K562 (cell line): ENCODE results near the gene BHLHE23. TPM values are rescaled to one million over a fixed set of nuclear protein-coding genes. Genes with fewer than 3 reads are reported as not detected.

Source experiments
- ATAC-seq: fragments of 200-7000 bp; cut with Tn5 transposase; 3 replicates; pipeline ENCODE4 v1.9.1; 2020; ENCODE audit warnings: moderate library complexity
- BruUV-seq: library from RNA; stranded (reverse); fragments of 400-500 nt; replicated peaks from 2 replicates; lab custom pipeline; 2021; lab: Mats Ljungman, UMichigan
- CTCF ChIA-PET: fragments of 300-600 bp; formaldehyde crosslinking; extraction: SDS; loops from one replicate; lab custom pipeline; 2021; ENCODE audit warnings: low intra/inter-chr PET ratio; lab: Yijun Ruan, JAX
- POLR2A ChIA-PET: fragments of 300-600, 350-650 bp; sonication (Branson Sonifier 250); formaldehyde crosslinking; extraction: SDS; loops from one replicate; lab custom pipeline; 2021; ENCODE audit warnings: antibody characterized with exemption, inconsistent platforms; lab: Yijun Ruan, JAX
- DNase-seq, 4 experiments: peaks; one replicate each; pipeline versions ENCODE4 v3.0.0 to v3.0.0-alpha.2; 2011 to 2018; ENCODE audit warnings: low spot score in 3 of 4, mixed read lengths in 3 of 4; ENCODE audit errors: extremely low read depth in 1 of 4
- FAIRE-seq: peaks from 2 replicates; lab custom pipeline; 2011; peaks lifted over from hg19 to GRCh38; lab: Jason Lieb, UNC
- H2AFZ ChIP-seq: 2 replicates; pipeline ENCODE4 v1.6.0; 2011; ENCODE audit warnings: low read depth, low read length, control low read depth, inconsistent platforms
- H3K27ac ChIP-seq: fragments of 200-600 bp; 3 replicates; pipeline ENCODE4 v1.8.0; 2011; ENCODE audit warnings: low read depth, mild to moderate bottlenecking, control low read depth, inconsistent platforms, low read length, moderate library complexity, mixed read lengths; ENCODE audit errors: extremely low read depth
- H3K27me3 ChIP-seq, 2 experiments: fragments of 300-600 bp in 1 of 2; 2 replicates in 1 of 2; 3 replicates in 1 of 2; pipeline versions ENCODE4 v1.6.0 to v1.8.0; 2011; ENCODE audit warnings: inconsistent platforms in 2 of 2, low read length in 2 of 2, mild to moderate bottlenecking in 1 of 2, mixed read lengths in 1 of 2, moderate library complexity in 1 of 2; ENCODE audit not compliant: control insufficient read depth in 2 of 2, insufficient read depth in 2 of 2
- H3K36me3 ChIP-seq: fragments of 300-600 bp; 3 replicates; pipeline ENCODE4 v1.8.0; 2011; ENCODE audit warnings: mild to moderate bottlenecking, low read length, inconsistent platforms; ENCODE audit not compliant: control insufficient read depth, insufficient read depth
- H3K4me1 ChIP-seq, 2 experiments: fragments of 200-600 bp in 1 of 2; replicated peaks in 1 of 2; 2 replicates in 1 of 2; 3 replicates in 1 of 2; pipeline versions ENCODE4 v1.5.1 to v1.8.0; 2011; ENCODE audit warnings: inconsistent platforms in 2 of 2, low read length in 2 of 2, mild to moderate bottlenecking in 1 of 2, mixed read lengths in 1 of 2, moderate library complexity in 1 of 2; ENCODE audit not compliant: control insufficient read depth in 2 of 2, insufficient read depth in 2 of 2
- H3K4me2 ChIP-seq: 2 replicates; pipeline ENCODE4 v1.6.1; 2011; ENCODE audit warnings: low read length, control low read depth, inconsistent platforms, mixed read lengths; ENCODE audit not compliant: insufficient read depth
- H3K4me3 ChIP-seq: fragments of 200-600 bp; sonication (generic), shearing (Covaris generic); 2 replicates; pipeline ENCODE4 v1.5.1; 2016; ENCODE audit warnings: control low read depth, inconsistent platforms
- H3K79me2 ChIP-seq: fragments of 200-600 bp; 3 replicates; pipeline ENCODE4 v1.8.0; 2011; ENCODE audit warnings: low read length, inconsistent platforms; ENCODE audit not compliant: control insufficient read depth, insufficient read depth
- H3K9ac ChIP-seq, 2 experiments: 2 replicates each; pipeline versions ENCODE4 v1.6.0 to v1.6.1; 2011; ENCODE audit warnings: low read depth in 2 of 2, low read length in 2 of 2, control low read depth in 1 of 2, inconsistent platforms in 1 of 2, mild to moderate bottlenecking in 1 of 2, mixed read lengths in 1 of 2; ENCODE audit not compliant: insufficient read depth in 1 of 2
- H3K9me1 ChIP-seq: one replicate; pipeline ENCODE4 v1.6.0; 2011; ENCODE audit warnings: inconsistent platforms, mild to moderate bottlenecking, low read length, moderate library complexity; ENCODE audit not compliant: control insufficient read depth, insufficient read depth
- H3K9me3 ChIP-seq: replicated peaks from 2 replicates; pipeline ENCODE4 v1.5.1; 2011; ENCODE audit warnings: low read depth, low read length, inconsistent platforms; ENCODE audit not compliant: control insufficient read depth, insufficient read depth
- H4K20me1 ChIP-seq: replicated peaks from 2 replicates; pipeline ENCODE4 v1.6.1; 2011; ENCODE audit warnings: low read length, inconsistent platforms, mixed read lengths; ENCODE audit not compliant: control insufficient read depth, insufficient read depth
- MTA1 ChIP-seq: fragments of 450-650 bp; IDR thresholded peaks from 2 replicates; pipeline ENCODE4 v1.6.1; 2017; ENCODE audit warnings: borderline replicate concordance
- MTA2 ChIP-seq: fragments of 450-650 bp; IDR thresholded peaks from 2 replicates; pipeline ENCODE4 v1.6.1; 2016; ENCODE audit warnings: low read depth
- NRF1 ChIP-seq, 2 experiments: fragments of 450-650 bp; IDR thresholded peaks in 1 of 2; conservative IDR thresholded peaks in 1 of 2; 2 replicates each; pipeline ENCODE4 v1.6.1; 2014; ENCODE audit warnings: mild to moderate bottlenecking in 2 of 2
- POLR2G ChIP-seq: fragments of 200-400 bp; formaldehyde crosslinking; IDR thresholded peaks from 2 replicates; pipeline ENCODE4 v1.6.1; 2017; ENCODE audit warnings: low read depth, mild to moderate bottlenecking, antibody characterized with exemption, low read length, moderate library complexity
- TCF7 ChIP-seq: sonication (generic); IDR thresholded peaks from 2 replicates; pipeline ENCODE4 v1.6.1; 2016; ENCODE audit warnings: antibody characterized with exemption, borderline replicate concordance
- THRAP3 ChIP-seq: fragments of 450-650 bp; IDR thresholded peaks from 2 replicates; pipeline ENCODE4 v1.6.1; 2016; ENCODE audit warnings: mild to moderate bottlenecking, inconsistent platforms, borderline replicate concordance
- ZC3H11A ChIP-seq: IDR thresholded peaks from 2 replicates; pipeline ENCODE4 v1.6.1; 2012; ENCODE audit warnings: low read depth, low read length, improper control_type of control experiment
- ZNF134 ChIP-seq: fragments of 250-450 bp; sonication (Bioruptor Pico); conservative IDR thresholded peaks from 2 replicates; pipeline ENCODE4 v1.4.0; 2020
- ZNF324 ChIP-seq: fragments of 250-450 bp; sonication (Bioruptor Pico); IDR thresholded peaks from 2 replicates; pipeline ENCODE4 v1.4.0; 2020; ENCODE audit warnings: mild to moderate bottlenecking
- ZNF717 ChIP-seq: fragments of 250-450 bp; sonication (Bioruptor Pico); IDR thresholded peaks from 2 replicates; pipeline ENCODE4 v1.5.0; 2021
- WGBS: fragments of 100-300 bp; shearing (Covaris generic); methylation state at CpG from one replicate; pipeline ENCODE4 v1.1.6; 2016; ENCODE audit warnings: low coverage, mixed read lengths; ENCODE audit not compliant: insufficient coverage; ENCODE audit errors: missing lambda C conversion rate; 5-methylcytosine and 5-hydroxymethylcytosine counted together
- in situ Hi-C: fragments of 300-500 bp; cut with MboI; formaldehyde crosslinking; loops from 4 replicates; pipeline ENCODE4 v1.15.0; 2018; ENCODE audit warnings: inconsistent platforms, mixed read lengths
- intact Hi-C: fragments of 100-400 bp; cut with micrococcal nuclease; formaldehyde crosslinking; loops from 2 replicates; pipeline ENCODE4 v1.14.2; 2022
- polyA plus RNA-seq, 8 experiments: library from polyadenylated mRNA; depleted of rRNA in 4 of 8; stranded (reverse) in 5 of 8; unstranded in 3 of 8; fragments of >200 nt; fragmentation: Nextera tagmentation in 2 of 8; fragmentation: Illumina TruSeq in 1 of 8; extraction: Ambion mirVana in 2 of 8; extraction: Trizol in 1 of 8; gene quantifications; 2 replicates each; pipeline versions ENCODE4 v1.2.1 to v1.2.3, GENCODE V29; 2011 to 2014; ENCODE audit warnings: inconsistent platforms in 1 of 8, missing spikeins in 1 of 8
- total RNA-seq, 7 experiments: library from RNA; depleted of rRNA in 6 of 7; stranded (reverse); fragments of >200 nt in 6 of 7; fragmentation: Illumina TruSeq in 2 of 7; extraction: Trizol in 2 of 7; gene quantifications; 2 replicates each; pipeline versions ENCODE4 v1.2.1 to v1.2.3, GENCODE V29; 2011 to 2021; ENCODE audit warnings: low replicate concordance in 1 of 7
- TF ChIP-seq, protein P1 (sequence below), 2 experiments: fragments of 450-650 bp; IDR thresholded peaks; 2 replicates each; pipeline ENCODE4 v1.6.1; 2016; ENCODE audit warnings: mild to moderate bottlenecking in 2 of 2, borderline replicate concordance in 1 of 2, low read depth in 1 of 2, moderate library complexity in 1 of 2
- TF ChIP-seq, protein P2 (sequence below): fragments of 450-650 bp; IDR thresholded peaks from one replicate; pipeline ENCODE4 v1.6.1; 2018; ENCODE audit warnings: mild to moderate bottlenecking, moderate library complexity; ENCODE audit not compliant: partially characterized antibody

Gene BHLHE23
- total and polyA plus RNA-seq, 9 of the 15 experiments (the other 6 are each of a cell fraction or from before 2014, with no cell fraction given) = not detected

DNA sequence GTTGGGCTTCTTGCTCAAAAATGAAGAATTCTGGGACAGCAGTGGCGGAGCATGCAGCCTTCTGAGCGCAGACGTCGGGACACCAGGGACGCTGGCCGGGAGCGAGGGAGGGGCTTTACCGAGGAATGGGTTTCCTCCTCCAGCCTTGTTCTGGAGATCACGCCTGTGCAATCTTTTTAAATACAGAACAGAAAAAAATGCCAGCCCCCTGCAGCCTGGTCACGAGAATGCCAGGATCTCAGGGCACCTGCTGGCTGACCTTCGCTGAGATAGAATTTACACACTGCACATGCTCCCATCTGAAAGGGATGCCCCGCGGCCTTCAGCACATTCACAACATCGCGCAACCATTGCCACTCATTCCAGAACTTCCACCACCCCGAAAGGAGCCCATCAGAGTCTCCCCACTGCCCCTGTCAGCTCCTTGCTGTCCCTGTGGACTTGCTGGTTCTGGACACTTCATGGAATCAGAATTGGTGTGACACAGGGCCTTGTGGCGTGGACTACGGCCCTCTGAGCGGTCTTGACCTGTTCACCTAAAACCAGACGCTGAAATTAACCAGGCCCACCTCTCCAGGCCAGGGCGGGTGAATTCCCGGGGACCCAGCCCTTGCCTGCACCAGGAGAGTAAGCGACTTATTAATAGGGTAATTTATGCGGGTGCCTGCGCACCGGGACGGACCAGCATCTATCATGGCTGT lies 20.6 kb upstream of the BHLHE23 start:
- no peak overlapping the region for H3K4me3 ChIP-seq
- H3K27ac ChIP-seq = no peak overlapping the region
- H4K20me1 ChIP-seq = peaks cover 9% of the 10 kb centered on the region; the same call in 1 of the 2 replicates
- CTCF ChIA-PET = no interaction called here
- intact Hi-C loops = no loop called here
- no peak overlapping the region for H3K9ac ChIP-seq
- TF ChIP-seq POLR2G = no peak
- no peak for TF ChIP-seq THRAP3
- TF ChIP-seq, protein P1, sequence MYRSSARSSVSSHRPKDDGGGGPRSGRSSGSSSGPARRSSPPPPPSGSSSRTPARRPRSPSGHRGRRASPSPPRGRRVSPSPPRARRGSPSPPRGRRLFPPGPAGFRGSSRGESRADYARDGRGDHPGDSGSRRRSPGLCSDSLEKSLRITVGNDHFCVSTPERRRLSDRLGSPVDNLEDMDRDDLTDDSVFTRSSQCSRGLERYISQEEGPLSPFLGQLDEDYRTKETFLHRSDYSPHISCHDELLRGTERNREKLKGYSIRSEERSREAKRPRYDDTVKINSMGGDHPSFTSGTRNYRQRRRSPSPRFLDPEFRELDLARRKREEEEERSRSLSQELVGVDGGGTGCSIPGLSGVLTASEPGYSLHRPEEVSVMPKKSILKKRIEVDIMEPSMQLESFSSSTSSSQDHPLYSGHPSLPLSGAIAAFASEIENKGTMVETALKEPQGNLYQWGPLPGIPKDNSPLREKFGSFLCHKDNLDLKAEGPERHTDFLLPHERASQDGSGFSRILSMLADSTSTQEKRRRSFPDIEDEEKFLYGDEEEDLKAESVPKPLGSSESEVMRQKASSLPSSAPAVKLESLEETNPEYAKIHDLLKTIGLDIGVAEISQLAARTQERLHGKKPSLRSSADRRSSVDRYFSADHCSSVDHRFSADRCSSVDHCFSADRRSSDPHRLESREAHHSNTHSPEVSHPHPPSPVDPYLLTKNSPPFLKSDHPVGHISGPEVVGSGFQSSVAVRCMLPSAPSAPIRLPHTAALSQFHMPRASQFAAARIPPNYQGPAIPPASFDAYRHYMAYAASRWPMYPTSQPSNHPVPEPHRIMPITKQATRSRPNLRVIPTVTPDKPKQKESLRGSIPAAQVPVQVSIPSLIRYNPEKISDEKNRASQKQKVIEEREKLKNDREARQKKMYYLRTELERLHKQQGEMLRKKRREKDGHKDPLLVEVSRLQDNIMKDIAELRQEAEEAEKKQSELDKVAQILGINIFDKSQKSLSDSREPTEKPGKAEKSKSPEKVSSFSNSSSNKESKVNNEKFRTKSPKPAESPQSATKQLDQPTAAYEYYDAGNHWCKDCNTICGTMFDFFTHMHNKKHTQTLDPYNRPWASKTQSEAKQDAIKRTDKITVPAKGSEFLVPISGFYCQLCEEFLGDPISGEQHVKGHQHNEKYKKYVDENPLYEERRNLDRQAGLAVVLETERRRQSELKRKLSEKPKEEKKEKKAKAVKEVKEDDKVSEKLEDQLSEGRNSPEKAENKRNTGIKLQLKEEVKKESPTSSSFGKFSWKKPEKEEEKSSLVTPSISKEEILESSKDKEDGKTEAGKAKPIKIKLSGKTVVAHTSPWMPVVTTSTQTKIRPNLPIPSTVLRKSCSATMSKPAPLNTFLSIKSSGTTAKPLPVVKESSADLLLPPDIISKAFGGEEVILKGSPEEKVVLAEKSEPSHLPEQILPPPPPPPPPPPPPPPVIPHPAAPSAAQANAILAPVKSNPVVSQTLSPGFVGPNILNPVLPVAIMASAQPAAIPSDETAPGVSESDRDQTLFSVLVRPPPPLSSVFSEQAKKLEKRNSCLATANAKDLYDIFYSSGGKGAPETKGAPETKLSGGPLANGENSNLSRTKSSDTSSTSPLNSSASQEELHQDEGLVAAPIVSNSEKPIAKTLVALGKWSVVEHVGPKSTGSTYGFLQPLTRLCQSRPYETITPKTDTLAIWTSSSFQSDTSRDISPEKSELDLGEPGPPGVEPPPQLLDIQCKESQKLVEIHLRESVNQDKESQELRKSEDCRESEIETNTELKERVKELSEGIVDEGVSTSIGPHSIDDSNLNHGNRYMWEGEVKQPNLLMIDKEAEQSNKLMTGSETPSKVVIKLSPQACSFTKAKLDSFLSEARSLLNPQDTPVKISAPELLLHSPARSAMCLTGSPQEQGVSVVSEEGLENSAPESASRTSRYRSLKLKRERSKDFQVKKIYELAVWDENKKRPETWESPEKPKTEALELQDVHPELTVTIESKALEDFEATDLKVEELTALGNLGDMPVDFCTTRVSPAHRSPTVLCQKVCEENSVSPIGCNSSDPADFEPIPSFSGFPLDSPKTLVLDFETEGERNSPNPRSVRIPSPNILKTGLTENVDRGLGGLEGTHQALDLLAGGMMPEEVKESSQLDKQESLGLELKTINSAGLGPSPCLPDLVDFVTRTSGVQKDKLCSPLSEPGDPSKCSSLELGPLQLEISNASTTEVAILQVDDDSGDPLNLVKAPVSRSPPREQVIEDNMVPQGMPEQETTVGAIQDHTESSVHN (IDR thresholded peaks at IDR 0.05; ENCODE audit: borderline replicate concordance in 1 of 2, low read depth in 1 of 2) = no peak
- TF ChIP-seq, protein P2, sequence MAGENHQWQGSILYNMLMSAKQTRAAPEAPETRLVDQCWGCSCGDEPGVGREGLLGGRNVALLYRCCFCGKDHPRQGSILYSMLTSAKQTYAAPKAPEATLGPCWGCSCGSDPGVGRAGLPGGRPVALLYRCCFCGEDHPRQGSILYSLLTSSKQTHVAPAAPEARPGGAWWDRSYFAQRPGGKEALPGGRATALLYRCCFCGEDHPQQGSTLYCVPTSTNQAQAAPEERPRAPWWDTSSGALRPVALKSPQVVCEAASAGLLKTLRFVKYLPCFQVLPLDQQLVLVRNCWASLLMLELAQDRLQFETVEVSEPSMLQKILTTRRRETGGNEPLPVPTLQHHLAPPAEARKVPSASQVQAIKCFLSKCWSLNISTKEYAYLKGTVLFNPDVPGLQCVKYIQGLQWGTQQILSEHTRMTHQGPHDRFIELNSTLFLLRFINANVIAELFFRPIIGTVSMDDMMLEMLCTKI = no peak
- no peak for TF ChIP-seq ZC3H11A
- no peak for TF ChIP-seq NRF1 (conservative IDR thresholded peaks at IDR 0.05 in 1 of 2, IDR thresholded peaks at IDR 0.05 in 1 of 2)
- no peak for TF ChIP-seq MTA1
- no peak for TF ChIP-seq ZNF134 (CRISPR knock-in tag)
- TF ChIP-seq MTA2 = no peak
- no peak for TF ChIP-seq ZNF717 (CRISPR knock-in tag)
- TF ChIP-seq ZNF324 (CRISPR knock-in tag) = no peak
- no peak for TF ChIP-seq TCF7
- DNase-seq (no peak), ATAC-seq (no peak), FAIRE-seq (no peak)
- whole genome bisulfite sequencing = 12% methylated on average over 27 of the region's 27 CpGs
- H2AFZ ChIP-seq = no peak overlapping the region
- POLR2A ChIA-PET = no interaction called here
- no TSS peak for BruUV-seq
- H3K9me3 ChIP-seq = no peaks in the 10 kb centered on the region
- H3K27me3 ChIP-seq = peaks cover 66 to 87% of the 10 kb centered on the region in 2 experiments
- H3K9me1 ChIP-seq = no peaks in the 10 kb centered on the region
- H3K4me2 ChIP-seq = no peak overlapping the region
- no peaks in the 10 kb centered on the region for H3K79me2 ChIP-seq
- H3K36me3 ChIP-seq = no peaks in the 10 kb centered on the region
- in situ Hi-C loops = no loop called here
- H3K4me1 ChIP-seq = peaks cover 0 to 21% of the 10 kb centered on the region in 2 experiments; a peak in 2 of 5 replicates
